OCI-LY1 (cell line): ENCODE measurements around the gene ADCY1.
"Not testable (repeated sequence)": the region's sequence is repeated elsewhere in the genome, so short reads cannot be mapped to it uniquely, and the experiment has no call there.

Source experiments
- H2AFZ ChIP-seq: fragments of 200-600 bp; sonication (generic), shearing (Covaris generic); 2 replicates; pipeline ENCODE4 v1.6.0; 2014; ENCODE audit warnings: antibody characterized with exemption, mild to moderate bottlenecking, low read length
- H3F3A ChIP-seq: fragments of 200-600 bp; sonication (generic), shearing (Covaris generic); 2 replicates; pipeline ENCODE4 v1.6.0; 2014; ENCODE audit warnings: mild to moderate bottlenecking, antibody characterized with exemption, low read length, moderate library complexity; ENCODE audit not compliant: insufficient read depth
- H3K27ac ChIP-seq: fragments of 200-600 bp; sonication (generic); 2 replicates; pipeline ENCODE4 v1.5.1; 2014; ENCODE audit warnings: low read length, mixed run types, mild to moderate bottlenecking, low read depth; ENCODE audit not compliant: poor library complexity, severe bottlenecking
- H3K27me3 ChIP-seq: fragments of 200-600 bp; sonication (generic); 2 replicates; pipeline ENCODE4 v1.6.0; 2014; ENCODE audit warnings: antibody characterized with exemption, mild to moderate bottlenecking, low read length, moderate library complexity; ENCODE audit not compliant: insufficient read depth
- H3K36me3 ChIP-seq: fragments of 200-600 bp; sonication (generic); 2 replicates; pipeline ENCODE4 v1.6.1; 2014; ENCODE audit warnings: mild to moderate bottlenecking, antibody characterized with exemption, low read length, moderate library complexity, mixed read lengths; ENCODE audit not compliant: insufficient read depth
- H3K4me1 ChIP-seq: fragments of 200-600 bp; sonication (generic); 2 replicates; pipeline ENCODE4 v1.5.1; 2014; ENCODE audit warnings: mild to moderate bottlenecking, low read length, moderate library complexity; ENCODE audit not compliant: insufficient read depth, severe bottlenecking
- H3K4me2 ChIP-seq: fragments of 200-600 bp; sonication (generic), shearing (Covaris generic); 2 replicates; pipeline ENCODE4 v1.6.1; 2014; ENCODE audit warnings: low read length
- H3K4me3 ChIP-seq: fragments of 200-600 bp; sonication (generic); 2 replicates; pipeline ENCODE4 v1.5.1; 2014; ENCODE audit warnings: low read length, low read depth, mild to moderate bottlenecking, mixed read lengths; ENCODE audit not compliant: poor library complexity, severe bottlenecking
- H3K79me2 ChIP-seq: fragments of 200-600 bp; shearing (Covaris generic); 2 replicates; pipeline ENCODE4 v1.6.1; 2016; ENCODE audit warnings: mixed run types, low read length, mixed read lengths; ENCODE audit not compliant: insufficient read depth
- H3K9ac ChIP-seq: fragments of 200-600 bp; sonication (generic), shearing (Covaris generic); 2 replicates; pipeline ENCODE4 v1.6.1; 2014; ENCODE audit warnings: mild to moderate bottlenecking, low read length, mixed read lengths
- H3K9me2 ChIP-seq: fragments of 200-600 bp; sonication (generic), shearing (Covaris generic); 2 replicates; pipeline ENCODE4 v1.6.1; 2014; ENCODE audit warnings: low read depth, mild to moderate bottlenecking, low read length, mixed read lengths
- H3K9me3 ChIP-seq: fragments of 200-600 bp; shearing (Covaris generic); 2 replicates; pipeline ENCODE4 v1.6.1; 2014; ENCODE audit warnings: low read length, mixed read lengths
- H4K20me1 ChIP-seq: fragments of 200-600 bp; sonication (generic), shearing (Covaris generic); 2 replicates; pipeline ENCODE4 v1.6.0; 2016; ENCODE audit warnings: mild to moderate bottlenecking, low read length; ENCODE audit not compliant: insufficient read depth
- TF ChIP-seq, protein P1 (sequence below): fragments of 200-600 bp; sonication (generic), shearing (Covaris generic); IDR thresholded peaks from 2 replicates; pipeline ENCODE4 v1.5.1; 2017; ENCODE audit warnings: mild to moderate bottlenecking, antibody characterized with exemption, low read length, moderate library complexity, mixed read lengths

The ADCY1 gene

DNA sequence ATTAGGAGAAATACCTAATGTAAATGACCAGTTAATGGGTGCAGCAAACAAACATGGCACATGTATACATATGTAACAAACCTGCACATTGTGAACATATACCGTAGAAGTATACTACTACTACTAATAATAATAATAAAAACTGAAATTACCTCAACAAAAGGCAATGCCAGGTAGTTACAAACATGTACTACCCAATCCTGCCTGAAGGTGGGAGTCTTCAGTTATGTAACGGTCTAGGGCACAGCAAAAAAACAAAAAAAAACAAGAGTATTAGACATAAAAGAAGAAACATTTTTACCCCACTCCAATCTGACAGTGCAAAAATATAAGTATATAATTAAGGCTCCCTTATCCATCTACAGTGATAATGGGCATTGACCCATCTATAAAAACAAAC, 182.6 kb downstream of the ADCY1 start:
- H3K9me3 ChIP-seq, H3K4me2 ChIP-seq, H3K9me2 ChIP-seq, H4K20me1 ChIP-seq, H3K9ac ChIP-seq, H3K4me3 ChIP-seq, H3K27ac ChIP-seq, H3F3A ChIP-seq, H3K79me2 ChIP-seq, H3K27me3 ChIP-seq, H2AFZ ChIP-seq, H3K4me1 ChIP-seq: not testable (repeated sequence)
- H3K36me3 ChIP-seq = peaks cover 13% of the 10 kb centered on the region; the same call in 1 of the 2 replicates
- TF ChIP-seq, protein P1, sequence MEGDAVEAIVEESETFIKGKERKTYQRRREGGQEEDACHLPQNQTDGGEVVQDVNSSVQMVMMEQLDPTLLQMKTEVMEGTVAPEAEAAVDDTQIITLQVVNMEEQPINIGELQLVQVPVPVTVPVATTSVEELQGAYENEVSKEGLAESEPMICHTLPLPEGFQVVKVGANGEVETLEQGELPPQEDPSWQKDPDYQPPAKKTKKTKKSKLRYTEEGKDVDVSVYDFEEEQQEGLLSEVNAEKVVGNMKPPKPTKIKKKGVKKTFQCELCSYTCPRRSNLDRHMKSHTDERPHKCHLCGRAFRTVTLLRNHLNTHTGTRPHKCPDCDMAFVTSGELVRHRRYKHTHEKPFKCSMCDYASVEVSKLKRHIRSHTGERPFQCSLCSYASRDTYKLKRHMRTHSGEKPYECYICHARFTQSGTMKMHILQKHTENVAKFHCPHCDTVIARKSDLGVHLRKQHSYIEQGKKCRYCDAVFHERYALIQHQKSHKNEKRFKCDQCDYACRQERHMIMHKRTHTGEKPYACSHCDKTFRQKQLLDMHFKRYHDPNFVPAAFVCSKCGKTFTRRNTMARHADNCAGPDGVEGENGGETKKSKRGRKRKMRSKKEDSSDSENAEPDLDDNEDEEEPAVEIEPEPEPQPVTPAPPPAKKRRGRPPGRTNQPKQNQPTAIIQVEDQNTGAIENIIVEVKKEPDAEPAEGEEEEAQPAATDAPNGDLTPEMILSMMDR = peak; percentile 27; the same call in 1 of the 2 replicates

DNA sequence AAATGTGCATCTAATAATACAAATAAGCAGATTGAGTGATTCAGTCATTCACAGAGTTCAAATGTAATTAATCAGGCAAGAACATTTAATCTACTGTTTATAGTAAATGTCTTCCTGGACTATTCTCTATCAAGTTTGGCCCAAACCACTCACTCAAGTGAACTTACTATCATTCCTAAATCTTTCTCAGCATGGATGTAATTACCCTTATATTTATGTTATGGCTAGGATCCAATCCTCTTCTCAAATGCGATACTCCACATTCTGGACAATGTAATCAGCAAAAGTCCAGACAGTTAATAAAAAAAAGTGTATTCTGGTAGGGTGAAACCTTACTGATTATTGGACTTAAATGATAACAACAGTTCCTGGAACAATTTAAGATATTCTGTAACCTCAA, 185.3 kb downstream of the ADCY1 start:
- H3F3A ChIP-seq, H3K79me2 ChIP-seq, H3K4me2 ChIP-seq, H3K9ac ChIP-seq, H3K4me1 ChIP-seq, H3K27ac ChIP-seq, H3K4me3 ChIP-seq, H2AFZ ChIP-seq, H3K27me3 ChIP-seq, H3K9me3 ChIP-seq, H3K9me2 ChIP-seq, H4K20me1 ChIP-seq: not testable (repeated sequence)
- peaks cover 11% of the 10 kb centered on the region; the same call in 1 of the 2 replicates for H3K36me3 ChIP-seq

- H3K9me3 ChIP-seq, H2AFZ ChIP-seq, H3F3A ChIP-seq, H3K36me3 ChIP-seq, H3K4me3 ChIP-seq, H4K20me1 ChIP-seq, H3K27ac ChIP-seq, H3K4me1 ChIP-seq, H3K4me2 ChIP-seq, H3K9me2 ChIP-seq, H3K9ac ChIP-seq, H3K79me2 ChIP-seq, H3K27me3 ChIP-seq: not testable (repeated sequence)
Measured at GRCh38 chr7:45761545-45762205, 187.5 kb downstream of the ADCY1 start.

DNA sequence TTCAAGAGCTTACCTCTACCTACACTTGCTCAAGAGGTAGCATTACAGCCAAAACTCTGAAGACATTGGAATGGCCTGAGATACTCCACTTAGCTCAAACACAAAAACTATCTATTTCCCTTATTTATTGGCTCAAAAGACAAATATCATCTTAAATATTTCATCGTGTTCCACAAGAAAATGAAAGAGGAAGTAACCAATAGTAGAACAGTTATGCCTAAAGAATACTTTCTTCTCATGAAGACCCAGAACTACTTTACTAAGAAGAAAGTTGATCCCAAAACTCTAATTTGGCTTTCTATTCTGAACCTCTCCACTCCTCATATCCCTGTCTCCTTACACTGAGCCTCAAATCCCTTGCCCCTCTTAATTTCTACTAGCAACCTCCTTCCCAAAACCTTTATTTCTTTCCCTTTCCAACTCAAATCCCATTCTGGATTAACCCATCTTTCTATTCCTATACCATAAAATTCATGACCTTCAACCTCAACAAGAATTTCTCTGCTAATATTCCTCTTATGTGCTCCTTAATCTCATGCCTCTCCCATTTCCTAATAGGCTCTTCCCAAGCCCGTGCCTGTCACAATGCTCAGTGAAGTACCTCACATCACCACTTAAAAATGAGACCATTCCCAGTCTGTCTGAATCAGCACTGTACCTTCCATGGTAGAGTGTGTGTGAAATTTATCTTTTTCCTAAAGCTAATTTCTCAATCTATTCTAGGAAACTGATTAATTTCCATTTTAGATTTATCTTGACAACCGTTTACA, 188.2 kb downstream of the ADCY1 start:
- not testable (repeated sequence) for H2AFZ ChIP-seq, H3K9me2 ChIP-seq, H3K27ac ChIP-seq, H3K9ac ChIP-seq, H3K27me3 ChIP-seq, H3K4me3 ChIP-seq, H3K9me3 ChIP-seq, H3K79me2 ChIP-seq, H4K20me1 ChIP-seq, H3F3A ChIP-seq, H3K36me3 ChIP-seq, H3K4me1 ChIP-seq, H3K4me2 ChIP-seq

DNA sequence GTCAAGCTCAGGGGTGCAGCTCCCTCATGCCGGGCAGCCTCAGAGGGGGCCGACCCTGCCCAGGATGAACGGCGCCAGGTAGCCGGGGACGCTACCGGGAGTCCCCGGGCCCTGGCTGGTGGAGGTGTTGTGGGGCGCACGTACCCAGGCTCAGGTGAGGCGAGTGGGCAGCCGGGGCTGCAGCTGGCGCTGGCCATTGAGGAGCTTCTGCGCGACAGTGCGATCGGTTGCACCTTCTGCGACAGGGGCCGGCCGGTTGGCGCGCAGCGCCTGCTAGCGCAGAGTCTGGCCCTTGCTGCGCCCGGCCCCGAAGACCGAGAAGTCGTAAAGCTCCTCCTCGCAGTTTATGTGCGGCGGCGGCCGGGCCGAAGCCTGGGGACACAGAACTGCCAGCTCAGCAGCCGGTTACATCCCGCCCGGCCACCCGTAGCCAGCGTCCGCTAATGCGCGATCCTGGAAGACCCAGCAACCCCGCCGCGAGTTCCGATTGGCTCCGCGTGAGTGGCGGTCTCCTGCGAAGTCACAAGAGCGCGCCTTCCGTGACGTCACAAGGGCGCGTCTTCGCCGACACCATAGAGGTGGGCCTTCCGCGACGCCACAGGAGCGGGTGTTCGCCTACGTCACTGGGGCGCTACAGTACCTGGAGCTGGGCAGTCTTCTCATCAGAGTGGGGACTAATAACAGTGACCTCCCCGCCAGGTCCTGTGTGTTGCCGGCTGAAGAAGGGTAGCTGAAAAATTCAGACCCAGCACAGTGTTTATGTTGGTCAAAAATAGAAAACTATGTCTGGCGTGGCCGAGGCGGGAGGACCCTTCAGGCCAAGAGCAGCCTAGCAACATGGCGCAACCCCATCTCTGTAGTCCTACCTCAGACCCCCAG, 194.6 kb downstream of the ADCY1 start:
- not testable (repeated sequence) for H2AFZ ChIP-seq, H3K9me2 ChIP-seq, H3K9me3 ChIP-seq, H4K20me1 ChIP-seq, H3F3A ChIP-seq, H3K36me3 ChIP-seq, H3K79me2 ChIP-seq, H3K27me3 ChIP-seq
- H3K4me3 ChIP-seq = peak overlapping the region; percentile 74
- peak overlapping the region; percentile 63 for H3K4me2 ChIP-seq
- peak overlapping the region; percentile 75 for H3K9ac ChIP-seq
- peaks cover 12% of the 10 kb centered on the region for H3K4me1 ChIP-seq
- peak overlapping the region; percentile 56 for H3K27ac ChIP-seq

GRCh38 chr7:45769626-45770025, 195.5 kb downstream of the ADCY1 start:
- Histone ChIP-seq H3K4me1 (peaks cover 12% of the 10 kb centered on the region), H3K4me3 (peak overlapping the region; percentile 74), H3K4me2 (peak overlapping the region; percentile 63), H3K9ac (peak overlapping the region; percentile 75; the same call in 1 of the 2 replicates)
- not testable (repeated sequence) for H3K27me3 ChIP-seq, H3K79me2 ChIP-seq, H2AFZ ChIP-seq, H3F3A ChIP-seq, H4K20me1 ChIP-seq, H3K27ac ChIP-seq, H3K9me3 ChIP-seq, H3K36me3 ChIP-seq, H3K9me2 ChIP-seq
